HepG2 (cell line): Measurements from ENCODE around the gene MED12L. TPM values are rescaled to one million over a fixed set of nuclear protein-coding genes. Genes with fewer than 3 reads are reported as not detected.

Experiments
- CENPX ChIP-seq: sonication (generic); formaldehyde crosslinking; IDR thresholded peaks from 2 replicates; pipeline ENCODE4 v1.9.0; 2021; ENCODE audit warnings: mild to moderate bottlenecking, missing genetic modification reagents, moderate library complexity
- E2F5 ChIP-seq: sonication (generic); formaldehyde crosslinking; conservative IDR thresholded peaks from 2 replicates; pipeline ENCODE4 v1.4.0; 2020; ENCODE audit warnings: missing genetic modification reagents
- SP5 ChIP-seq: IDR thresholded peaks from 2 replicates; pipeline ENCODE4 v1.6.1; 2016; ENCODE audit warnings: low read depth, borderline replicate concordance
- TAF15 ChIP-seq: fragments of 200-400 bp; formaldehyde crosslinking; IDR thresholded peaks from one replicate; pipeline ENCODE4 v1.6.1; 2018; ENCODE audit warnings: mild to moderate bottlenecking, low read depth, low read length; ENCODE audit not compliant: poor library complexity, severe bottlenecking
- TCF7 ChIP-seq: sonication (generic); IDR thresholded peaks from 2 replicates; pipeline ENCODE4 v1.6.1; 2016; ENCODE audit warnings: antibody characterized with exemption, low read depth
- TERF1 ChIP-seq: sonication (generic); formaldehyde crosslinking; IDR thresholded peaks from 2 replicates; pipeline ENCODE4 v1.8.0; 2022; ENCODE audit warnings: mild to moderate bottlenecking, missing genetic modification reagents, moderate library complexity
- TFE3 ChIP-seq: IDR thresholded peaks from 2 replicates; pipeline ENCODE4 v1.6.1; 2016
- U2AF2 ChIP-seq: fragments of 200-400 bp; formaldehyde crosslinking; IDR thresholded peaks from 2 replicates; pipeline ENCODE4 v1.6.1; 2017; ENCODE audit warnings: low read depth, mild to moderate bottlenecking, low read length
- ZNF138 ChIP-seq: sonication (generic); formaldehyde crosslinking; IDR thresholded peaks from 2 replicates; pipeline ENCODE4 v1.5.0; 2020; ENCODE audit warnings: mild to moderate bottlenecking, low read depth, missing genetic modification reagents
- ZNF225 ChIP-seq: sonication (generic); formaldehyde crosslinking; IDR thresholded peaks from 2 replicates; pipeline ENCODE4 v1.4.0; 2020; ENCODE audit warnings: mild to moderate bottlenecking, missing genetic modification reagents
- ZNF704 ChIP-seq: sonication (generic); formaldehyde crosslinking; IDR thresholded peaks from 2 replicates; pipeline ENCODE4 v1.8.1; 2023; ENCODE audit warnings: mild to moderate bottlenecking, inconsistent platforms, moderate library complexity, missing genetic modification reagents, borderline replicate concordance
- polyA plus RNA-seq, 8 experiments: library from polyadenylated mRNA; depleted of rRNA in 3 of 8; stranded (reverse) in 7 of 8; unstranded in 1 of 8; fragments of >200 nt; fragmentation: Illumina TruSeq in 4 of 8; extraction: Trizol in 4 of 8; gene quantifications; 2 replicates each; pipeline versions ENCODE4 v1.2.1 to v1.2.3, GENCODE V29; 2011 to 2016; ENCODE audit warnings: low read depth in 4 of 8, missing spikeins in 1 of 8, mixed read lengths in 1 of 8; ENCODE audit not compliant: insufficient read depth in 1 of 8
- total RNA-seq, 5 experiments: library from RNA; depleted of rRNA; stranded (reverse); fragments of >200 nt; fragmentation: Illumina TruSeq; extraction: Trizol; gene quantifications; 2 replicates each; pipeline ENCODE4 v1.2.3, GENCODE V29; 2016; ENCODE audit warnings: low read depth in 1 of 5
- TF ChIP-seq, protein P1 (sequence below), 2 experiments: IDR thresholded peaks; 2 replicates each; pipeline ENCODE4 v1.6.1; 2011 to 2012; ENCODE audit warnings: low read length in 2 of 2, borderline replicate concordance in 1 of 2, low read depth in 1 of 2, mild to moderate bottlenecking in 1 of 2, moderate library complexity in 1 of 2
- TF ChIP-seq, protein P2 (sequence below): IDR thresholded peaks from 2 replicates; pipeline ENCODE4 v1.6.1; 2016; ENCODE audit warnings: low read depth, missing genetic modification reagents, missing compliant biosample characterization

MED12L gene
- total and polyA plus RNA-seq, 2 of the 13 experiments (the other 11 are each of a cell fraction or from before 2014, with no cell fraction given), result 0.07 to 0.64 TPM

GRCh38 chr3:151234825-151235224 is 149.4 kb downstream of the MED12L start (continued):
- no peak for TF ChIP-seq E2F5
- TF ChIP-seq ZNF225 (CRISPR knock-in tag), result no peak
- TF ChIP-seq CENPX (CRISPR knock-in tag), result no peak
- TF ChIP-seq SP5 (CRISPR knock-in tag), result no peak
- no peak for TF ChIP-seq U2AF2
- TF ChIP-seq TAF15, result no peak
- no peak for TF ChIP-seq ZNF704 (CRISPR knock-in tag)
- TF ChIP-seq ZNF138 (CRISPR knock-in tag), result no peak
- no peak for TF ChIP-seq TFE3 (CRISPR knock-in tag)
- no peak for TF ChIP-seq TCF7
- TF ChIP-seq, protein P1, sequence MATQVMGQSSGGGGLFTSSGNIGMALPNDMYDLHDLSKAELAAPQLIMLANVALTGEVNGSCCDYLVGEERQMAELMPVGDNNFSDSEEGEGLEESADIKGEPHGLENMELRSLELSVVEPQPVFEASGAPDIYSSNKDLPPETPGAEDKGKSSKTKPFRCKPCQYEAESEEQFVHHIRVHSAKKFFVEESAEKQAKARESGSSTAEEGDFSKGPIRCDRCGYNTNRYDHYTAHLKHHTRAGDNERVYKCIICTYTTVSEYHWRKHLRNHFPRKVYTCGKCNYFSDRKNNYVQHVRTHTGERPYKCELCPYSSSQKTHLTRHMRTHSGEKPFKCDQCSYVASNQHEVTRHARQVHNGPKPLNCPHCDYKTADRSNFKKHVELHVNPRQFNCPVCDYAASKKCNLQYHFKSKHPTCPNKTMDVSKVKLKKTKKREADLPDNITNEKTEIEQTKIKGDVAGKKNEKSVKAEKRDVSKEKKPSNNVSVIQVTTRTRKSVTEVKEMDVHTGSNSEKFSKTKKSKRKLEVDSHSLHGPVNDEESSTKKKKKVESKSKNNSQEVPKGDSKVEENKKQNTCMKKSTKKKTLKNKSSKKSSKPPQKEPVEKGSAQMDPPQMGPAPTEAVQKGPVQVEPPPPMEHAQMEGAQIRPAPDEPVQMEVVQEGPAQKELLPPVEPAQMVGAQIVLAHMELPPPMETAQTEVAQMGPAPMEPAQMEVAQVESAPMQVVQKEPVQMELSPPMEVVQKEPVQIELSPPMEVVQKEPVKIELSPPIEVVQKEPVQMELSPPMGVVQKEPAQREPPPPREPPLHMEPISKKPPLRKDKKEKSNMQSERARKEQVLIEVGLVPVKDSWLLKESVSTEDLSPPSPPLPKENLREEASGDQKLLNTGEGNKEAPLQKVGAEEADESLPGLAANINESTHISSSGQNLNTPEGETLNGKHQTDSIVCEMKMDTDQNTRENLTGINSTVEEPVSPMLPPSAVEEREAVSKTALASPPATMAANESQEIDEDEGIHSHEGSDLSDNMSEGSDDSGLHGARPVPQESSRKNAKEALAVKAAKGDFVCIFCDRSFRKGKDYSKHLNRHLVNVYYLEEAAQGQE (IDR thresholded peaks at IDR 0.05; ENCODE audit: borderline replicate concordance in 1 of 2, low read depth in 1 of 2, low read length in 2 of 2), result no peak
- TF ChIP-seq, protein P2, sequence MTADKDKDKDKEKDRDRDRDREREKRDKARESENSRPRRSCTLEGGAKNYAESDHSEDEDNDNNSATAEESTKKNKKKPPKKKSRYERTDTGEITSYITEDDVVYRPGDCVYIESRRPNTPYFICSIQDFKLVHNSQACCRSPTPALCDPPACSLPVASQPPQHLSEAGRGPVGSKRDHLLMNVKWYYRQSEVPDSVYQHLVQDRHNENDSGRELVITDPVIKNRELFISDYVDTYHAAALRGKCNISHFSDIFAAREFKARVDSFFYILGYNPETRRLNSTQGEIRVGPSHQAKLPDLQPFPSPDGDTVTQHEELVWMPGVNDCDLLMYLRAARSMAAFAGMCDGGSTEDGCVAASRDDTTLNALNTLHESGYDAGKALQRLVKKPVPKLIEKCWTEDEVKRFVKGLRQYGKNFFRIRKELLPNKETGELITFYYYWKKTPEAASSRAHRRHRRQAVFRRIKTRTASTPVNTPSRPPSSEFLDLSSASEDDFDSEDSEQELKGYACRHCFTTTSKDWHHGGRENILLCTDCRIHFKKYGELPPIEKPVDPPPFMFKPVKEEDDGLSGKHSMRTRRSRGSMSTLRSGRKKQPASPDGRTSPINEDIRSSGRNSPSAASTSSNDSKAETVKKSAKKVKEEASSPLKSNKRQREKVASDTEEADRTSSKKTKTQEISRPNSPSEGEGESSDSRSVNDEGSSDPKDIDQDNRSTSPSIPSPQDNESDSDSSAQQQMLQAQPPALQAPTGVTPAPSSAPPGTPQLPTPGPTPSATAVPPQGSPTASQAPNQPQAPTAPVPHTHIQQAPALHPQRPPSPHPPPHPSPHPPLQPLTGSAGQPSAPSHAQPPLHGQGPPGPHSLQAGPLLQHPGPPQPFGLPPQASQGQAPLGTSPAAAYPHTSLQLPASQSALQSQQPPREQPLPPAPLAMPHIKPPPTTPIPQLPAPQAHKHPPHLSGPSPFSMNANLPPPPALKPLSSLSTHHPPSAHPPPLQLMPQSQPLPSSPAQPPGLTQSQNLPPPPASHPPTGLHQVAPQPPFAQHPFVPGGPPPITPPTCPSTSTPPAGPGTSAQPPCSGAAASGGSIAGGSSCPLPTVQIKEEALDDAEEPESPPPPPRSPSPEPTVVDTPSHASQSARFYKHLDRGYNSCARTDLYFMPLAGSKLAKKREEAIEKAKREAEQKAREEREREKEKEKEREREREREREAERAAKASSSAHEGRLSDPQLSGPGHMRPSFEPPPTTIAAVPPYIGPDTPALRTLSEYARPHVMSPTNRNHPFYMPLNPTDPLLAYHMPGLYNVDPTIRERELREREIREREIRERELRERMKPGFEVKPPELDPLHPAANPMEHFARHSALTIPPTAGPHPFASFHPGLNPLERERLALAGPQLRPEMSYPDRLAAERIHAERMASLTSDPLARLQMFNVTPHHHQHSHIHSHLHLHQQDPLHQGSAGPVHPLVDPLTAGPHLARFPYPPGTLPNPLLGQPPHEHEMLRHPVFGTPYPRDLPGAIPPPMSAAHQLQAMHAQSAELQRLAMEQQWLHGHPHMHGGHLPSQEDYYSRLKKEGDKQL (CRISPR knock-in tag), result no peak
- TF ChIP-seq TERF1 (CRISPR knock-in tag), result no peak
